HepG2 (cell line): ENCODE data around the gene IPMK. TPM values are rescaled to one million over a fixed set of nuclear protein-coding genes. Genes with fewer than 3 reads are reported as not detected.

Experiments
- ATAC-seq: fragments of 200-7000 bp; cut with Tn5 transposase; 3 replicates; pipeline ENCODE4 v1.9.1; 2020; ENCODE audit warnings: mild to moderate bottlenecking, moderate library complexity
- BruUV-seq: library from RNA; stranded (reverse); fragments of 400-500 nt; replicated peaks from 2 replicates; lab custom pipeline; 2021; lab: Mats Ljungman, UMichigan
- CTCF ChIA-PET: fragments of 300-600 bp; formaldehyde crosslinking; extraction: SDS; loops from one replicate; lab custom pipeline; 2021; ENCODE audit warnings: low total read pairs, inconsistent platforms, low intra/inter-chr PET ratio; lab: Yijun Ruan, JAX
- POLR2A ChIA-PET: fragments of 350-600 bp; sonication (Branson Sonifier 250); formaldehyde crosslinking; loops from one replicate; lab custom pipeline; 2020; ENCODE audit warnings: antibody characterized with exemption, inconsistent platforms; lab: Yijun Ruan, JAX
- DNase-seq: peaks from one replicate; pipeline ENCODE4 v3.0.0-alpha.2; 2015; ENCODE audit warnings: low spot score
- FAIRE-seq: peaks from 3 replicates; lab custom pipeline; 2011; peaks lifted over from hg19 to GRCh38; lab: Jason Lieb, UNC
- H2AFZ ChIP-seq: one replicate; pipeline ENCODE4 v1.6.1; 2011; ENCODE audit warnings: low read length, inconsistent platforms
- H3K27ac ChIP-seq: fragments of 300-600 bp; 3 replicates; pipeline ENCODE4 v1.8.0; 2011; ENCODE audit warnings: mixed run types, mild to moderate bottlenecking, mixed read lengths, low read length, inconsistent platforms; ENCODE audit not compliant: insufficient read depth; ENCODE audit errors: extremely low read length
- H3K27me3 ChIP-seq, 2 experiments: fragments of 200-600 bp in 1 of 2; 2 replicates in 1 of 2; 3 replicates in 1 of 2; pipeline versions ENCODE4 v1.6.0 to v1.8.0; 2011; ENCODE audit warnings: low read length in 2 of 2, mild to moderate bottlenecking in 2 of 2, moderate library complexity in 2 of 2, inconsistent platforms in 1 of 2; ENCODE audit not compliant: insufficient read depth in 2 of 2, control insufficient read depth in 1 of 2
- H3K36me3 ChIP-seq, 2 experiments: fragments of 200-600 bp in 1 of 2; replicated peaks in 1 of 2; 2 replicates in 1 of 2; 3 replicates in 1 of 2; pipeline versions ENCODE4 v1.5.1 to v1.8.0; 2011; ENCODE audit warnings: low read length in 2 of 2, inconsistent platforms in 1 of 2; ENCODE audit not compliant: insufficient read depth in 2 of 2, control insufficient read depth in 1 of 2
- H3K4me1 ChIP-seq: 2 replicates; pipeline ENCODE4 v1.5.1; 2012; ENCODE audit warnings: low read length, inconsistent platforms; ENCODE audit not compliant: insufficient read depth
- H3K4me2 ChIP-seq: 2 replicates; pipeline ENCODE4 v1.6.0; 2011; ENCODE audit warnings: low read depth, low read length, inconsistent platforms
- H3K4me3 ChIP-seq, 3 experiments: fragments of 200-600 bp in 1 of 3; sonication (generic), shearing (Covaris generic) in 1 of 3; replicated peaks in 1 of 3; 2 replicates each; pipeline ENCODE4 v1.5.1; 2011 to 2016; ENCODE audit warnings: low read length in 3 of 3, inconsistent platforms in 2 of 3, low read depth in 2 of 3, mild to moderate bottlenecking in 2 of 3, control low read depth in 1 of 3, mixed read lengths in 1 of 3; ENCODE audit not compliant: insufficient read depth in 1 of 3
- H3K79me2 ChIP-seq: one replicate; pipeline ENCODE4 v1.6.1; 2011; ENCODE audit warnings: low read length, inconsistent platforms; ENCODE audit not compliant: insufficient read depth
- H3K9ac ChIP-seq: 2 replicates; pipeline ENCODE4 v1.6.0; 2011; ENCODE audit warnings: mild to moderate bottlenecking, low read depth, low read length, inconsistent platforms; ENCODE audit not compliant: insufficient read depth
- H3K9me3 ChIP-seq: 2 replicates; pipeline ENCODE4 v1.5.1; 2012; ENCODE audit warnings: mild to moderate bottlenecking, low read length
- H4K20me1 ChIP-seq: 2 replicates; pipeline ENCODE4 v1.6.0; 2011; ENCODE audit warnings: inconsistent platforms, mild to moderate bottlenecking, low read length, moderate library complexity; ENCODE audit not compliant: insufficient read depth
- CBX5 ChIP-seq: sonication (generic); formaldehyde crosslinking; IDR thresholded peaks from 2 replicates; pipeline ENCODE4 v1.4.0; 2020; ENCODE audit warnings: missing genetic modification reagents, borderline replicate concordance
- ETV6 ChIP-seq: sonication (generic); formaldehyde crosslinking; conservative IDR thresholded peaks from 2 replicates; pipeline ENCODE4 v1.4.0; 2020; ENCODE audit warnings: missing genetic modification reagents
- MYNN ChIP-seq: sonication (generic); formaldehyde crosslinking; IDR thresholded peaks from 2 replicates; pipeline ENCODE4 v1.4.0; 2020; ENCODE audit warnings: mild to moderate bottlenecking, low read depth, missing genetic modification reagents
- NAIF1 ChIP-seq: sonication (generic); formaldehyde crosslinking; IDR thresholded peaks from 2 replicates; pipeline ENCODE4 v1.5.0; 2020; ENCODE audit warnings: mild to moderate bottlenecking, missing genetic modification reagents, borderline replicate concordance
- ZNF329 ChIP-seq: sonication (generic); formaldehyde crosslinking; IDR thresholded peaks from 2 replicates; pipeline ENCODE4 v1.9.0; 2021; ENCODE audit warnings: low read depth, mild to moderate bottlenecking, missing genetic modification reagents
- ZNF383 ChIP-seq: sonication (generic); formaldehyde crosslinking; IDR thresholded peaks from 2 replicates; pipeline ENCODE4 v1.4.0; 2020; ENCODE audit warnings: missing genetic modification reagents, mild to moderate bottlenecking, borderline replicate concordance
- ZNF691 ChIP-seq: sonication (generic); formaldehyde crosslinking; IDR thresholded peaks from 2 replicates; pipeline ENCODE4 v1.4.0; 2020; ENCODE audit warnings: missing genetic modification reagents, low read depth, mild to moderate bottlenecking, borderline replicate concordance
- WGBS: methylation state at CpG from one replicate; pipeline ENCODE4 v1.1.6; 2017; ENCODE audit warnings: low lambda C conversion rate; 5-methylcytosine and 5-hydroxymethylcytosine counted together
- in situ Hi-C: cut with HindIII; loops from 2 replicates; pipeline ENCODE4 v1.10.0; 2017; ENCODE audit warnings: low pct_unique_long_range_greater_than_20kb; ENCODE audit not compliant: extremely low pct_ligation_motif_present
- intact Hi-C: fragments of 100-400 bp; cut with micrococcal nuclease; formaldehyde crosslinking; loops from one replicate; pipeline ENCODE4 v1.10.0; 2022; ENCODE audit not compliant: unreplicated experiment
- polyA plus RNA-seq, 8 experiments: library from polyadenylated mRNA; depleted of rRNA in 3 of 8; stranded (reverse) in 7 of 8; unstranded in 1 of 8; fragments of >200 nt; fragmentation: Illumina TruSeq in 4 of 8; extraction: Trizol in 4 of 8; gene quantifications; 2 replicates each; pipeline versions ENCODE4 v1.2.1 to v1.2.3, GENCODE V29; 2011 to 2016; ENCODE audit warnings: low read depth in 4 of 8, missing spikeins in 1 of 8, mixed read lengths in 1 of 8; ENCODE audit not compliant: insufficient read depth in 1 of 8
- total RNA-seq, 5 experiments: library from RNA; depleted of rRNA; stranded (reverse); fragments of >200 nt; fragmentation: Illumina TruSeq; extraction: Trizol; gene quantifications; 2 replicates each; pipeline ENCODE4 v1.2.3, GENCODE V29; 2016; ENCODE audit warnings: low read depth in 1 of 5

Gene IPMK
- total and polyA plus RNA-seq, 2 of the 13 experiments (the other 11 are each of a cell fraction or from before 2014, with no cell fraction given), result 2.7 to 3.9 TPM

- BruUV-seq, result no TSS peak
- DNase-seq (no peak), ATAC-seq (no peak), FAIRE-seq (no peak)
- in situ Hi-C loops (no loop called here), intact Hi-C loops (no loop called here)
- peaks cover 39% of the 10 kb centered on the region for H3K79me2 ChIP-seq
- no peak overlapping the region for H2AFZ ChIP-seq
- peaks cover 32% of the 10 kb centered on the region for H3K4me1 ChIP-seq
- ChIA-PET CTCF (no interaction called here), POLR2A (no interaction called here)
- H3K4me3 ChIP-seq, result no peak overlapping the region
- H3K4me2 ChIP-seq, result no peak overlapping the region
- peaks cover 0 to 26% of the 10 kb centered on the region in 2 experiments; a peak in 4 of 5 replicates for H3K36me3 ChIP-seq
- no peaks in the 10 kb centered on the region for H3K27me3 ChIP-seq
- H4K20me1 ChIP-seq, result no peaks in the 10 kb centered on the region
- TF ChIP-seq ZNF329 (CRISPR knock-in tag) (peak; percentile 29; the same call in 1 of the 2 replicates), NAIF1 (CRISPR knock-in tag) (no peak)
- H3K9ac ChIP-seq, result no peak overlapping the region
- peak overlapping the region; percentile 18 for H3K27ac ChIP-seq
- H3K9me3 ChIP-seq, result no peaks in the 10 kb centered on the region
Measured at GRCh38 chr10:58275908-58276307, 8.2 kb upstream of the IPMK start.

- peak overlapping the region; percentile 38; the same call in 1 of the 2 replicates for H3K4me2 ChIP-seq
- in situ Hi-C loops, result no loop called here
- ATAC-seq, result peak; percentile 27; the same call in 1 of the 3 replicates
- no TSS peak for BruUV-seq
- intact Hi-C loops, result no loop called here
- ChIA-PET POLR2A (no interaction called here), CTCF (no interaction called here)
- FAIRE-seq, result no peak
- H3K36me3 ChIP-seq, result peaks cover 0 to 22% of the 10 kb centered on the region in 2 experiments; a peak in 3 of 5 replicates
- no peak for DNase-seq
- H2AFZ ChIP-seq, result no peak overlapping the region
- no peak overlapping the region for H3K4me3 ChIP-seq
- H4K20me1 ChIP-seq, result no peaks in the 10 kb centered on the region
- peak overlapping the region; percentile 1 for H3K27ac ChIP-seq
- peaks cover 38% of the 10 kb centered on the region for H3K4me1 ChIP-seq
- no peak overlapping the region for H3K9ac ChIP-seq
- no peaks in the 10 kb centered on the region for H3K9me3 ChIP-seq
- TF ChIP-seq CBX5 (CRISPR knock-in tag), result no peak
- TF ChIP-seq ETV6 (CRISPR knock-in tag), result no peak
- no peak for TF ChIP-seq ZNF383 (CRISPR knock-in tag)
- no peak for TF ChIP-seq MYNN (CRISPR knock-in tag)
- TF ChIP-seq ZNF691, result no peak
- TF ChIP-seq, all 625 proteins: peak for 0
- Histone ChIP-seq H3K27me3 (no peaks in the 10 kb centered on the region), H3K79me2 (peaks cover 45% of the 10 kb centered on the region)
- 61% methylated on average over 2 of the region's 2 CpGs for WGBS
Measured at GRCh38 chr10:58275261-58275660, 7.6 kb upstream of the IPMK start.
